ENCODE measurements around the gene CCNL2.

DNA sequence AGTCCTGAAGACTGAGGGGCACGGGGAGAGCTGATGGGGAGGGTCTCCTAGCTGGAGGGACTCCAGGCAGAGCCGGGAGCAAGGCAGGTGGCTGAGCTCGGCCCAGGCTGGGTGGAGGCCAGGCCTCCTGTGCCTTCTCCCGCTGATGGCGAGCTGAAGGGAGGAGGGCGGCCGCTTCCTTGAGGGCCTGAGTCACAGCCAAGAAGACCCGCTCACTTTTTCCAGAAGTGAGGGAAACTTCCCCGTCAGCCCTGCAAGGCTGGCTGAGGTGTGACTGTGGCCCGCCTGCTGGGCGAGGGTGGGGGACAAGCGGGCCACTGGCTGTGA is 34.6 kb upstream of the CCNL2 start:
- no peak for TF ChIP-seq POLR2A (IDR thresholded peaks at IDR 0.05; ENCODE audit: low read length)
- no peak for TF ChIP-seq HMGXB4 (CRISPR knock-in tag; IDR thresholded peaks at IDR 0.05; ENCODE audit: borderline replicate concordance)
- TF ChIP-seq CTCF (IDR thresholded peaks at IDR 0.05), result no peak
- no peak for TF ChIP-seq MYC (IDR thresholded peaks at IDR 0.05; ENCODE audit: borderline replicate concordance, low read length)
- no peak for TF ChIP-seq ESRRA (IDR thresholded peaks at IDR 0.05; ENCODE audit: borderline replicate concordance, low read length)
- no peak for TF ChIP-seq E2F6 (IDR thresholded peaks at IDR 0.05; ENCODE audit: borderline replicate concordance, low read depth)
- TF ChIP-seq MAX (IDR thresholded peaks at IDR 0.05), result no peak
